A549 (cell line): Measurements from ENCODE around the gene TAOK3. TPM values are rescaled to one million over a fixed set of nuclear protein-coding genes. Genes with fewer than 3 reads are reported as not detected.
"Not testable (repeated sequence)": the region's sequence is repeated elsewhere in the genome, so short reads cannot be mapped to it uniquely, and the experiment has no call there.

Source experiments
- ATAC-seq, 2 experiments: fragments of 200-7000 bp in 1 of 2; fragments of >200 bp in 1 of 2; cut with Nextera tagmentation in 1 of 2; cut with Tn5 transposase in 1 of 2; 3 replicates each; pipeline versions ENCODE4 v1.8.0 to v1.9.1; 2018 to 2020; ENCODE audit warnings: mild to moderate bottlenecking in 1 of 2, moderate library complexity in 1 of 2
- CTCF ChIA-PET: fragments of 300-600 bp; sonication (Branson Sonifier 250); formaldehyde crosslinking; extraction: SDS; loops from one replicate; lab custom pipeline; 2021; ENCODE audit warnings: antibody characterized with exemption, inconsistent platforms; lab: Yijun Ruan, JAX
- POLR2A ChIA-PET: fragments of 350-600 bp; formaldehyde crosslinking; extraction: SDS; loops from one replicate; lab custom pipeline; 2021; ENCODE audit warnings: antibody characterized with exemption, inconsistent platforms; lab: Yijun Ruan, JAX
- DNase-seq, 2 experiments: peaks; one replicate each; pipeline versions ENCODE4 v3.0.0 to v3.0.0-alpha.2; 2011 to 2016; ENCODE audit warnings: low read depth in 1 of 2, low spot score in 1 of 2
- FAIRE-seq: peaks from 2 replicates; lab custom pipeline; 2011; peaks lifted over from hg19 to GRCh38; lab: Jason Lieb, UNC
- H3K27ac ChIP-seq, 2 experiments: fragments of >200 bp; sonication (Bioruptor Twin); formaldehyde crosslinking; 3 replicates each; pipeline ENCODE4 v1.5.1; 2016 to 2017
- H3K4me1 ChIP-seq: fragments of >200 bp; sonication (Bioruptor Twin); formaldehyde crosslinking; 3 replicates; pipeline ENCODE4 v1.6.1; 2016
- H3K4me2 ChIP-seq: fragments of >200 bp; sonication (Bioruptor Twin); formaldehyde crosslinking; 3 replicates; pipeline ENCODE4 v1.6.1; 2016
- H3K4me3 ChIP-seq: fragments of >200 bp; sonication (Bioruptor Twin); formaldehyde crosslinking; 3 replicates; pipeline ENCODE4 v1.5.1; 2016
- H3K9me3 ChIP-seq: fragments of >200 bp; sonication (Bioruptor Twin); formaldehyde crosslinking; 3 replicates; pipeline ENCODE4 v1.6.1; 2016
- ATOH8 ChIP-seq: fragments of 250-450 bp; sonication (Bioruptor Pico); IDR thresholded peaks from 2 replicates; pipeline ENCODE4 v1.5.0; 2020; ENCODE audit warnings: low read depth, mild to moderate bottlenecking, moderate library complexity
- BHLHE40 ChIP-seq: IDR thresholded peaks from 2 replicates; pipeline ENCODE4 v1.6.1; 2012; ENCODE audit warnings: low read depth, low read length, inconsistent platforms
- CBX2 ChIP-seq: fragments of 200-600 bp; sonication (generic); IDR thresholded peaks from 2 replicates; pipeline ENCODE4 v1.6.1; 2016; ENCODE audit warnings: low read depth, mild to moderate bottlenecking, borderline replicate concordance
- CEBPB ChIP-seq, 2 experiments: fragments of >200 bp in 1 of 2; sonication (Bioruptor Twin) in 1 of 2; formaldehyde crosslinking in 1 of 2; IDR thresholded peaks; 2 replicates each; pipeline ENCODE4 v1.6.1; 2012 to 2016
- CTCF ChIP-seq: fragments of >200 bp; sonication (Bioruptor Twin); formaldehyde crosslinking; IDR thresholded peaks from 3 replicates; pipeline ENCODE4 v1.5.1; 2016
- EHF ChIP-seq: fragments of 250-450 bp; sonication (Bioruptor Pico); IDR thresholded peaks from 2 replicates; pipeline ENCODE4 v1.5.0; 2020; ENCODE audit warnings: mild to moderate bottlenecking
- ESRRA ChIP-seq: fragments of 150-350 bp; IDR thresholded peaks from 2 replicates; pipeline ENCODE4 v1.6.1; 2014; ENCODE audit warnings: mild to moderate bottlenecking, low read length, borderline replicate concordance
- FOSB ChIP-seq: fragments of 250-450 bp; sonication (Bioruptor Pico); IDR thresholded peaks from 2 replicates; pipeline ENCODE4 v1.5.0; 2020; ENCODE audit warnings: mild to moderate bottlenecking, moderate library complexity
- HDAC2 ChIP-seq: fragments of 200-600 bp; sonication (generic); IDR thresholded peaks from 2 replicates; pipeline ENCODE4 v1.6.1; 2016
- HES2 ChIP-seq: fragments of >200 bp; sonication (Bioruptor Twin); formaldehyde crosslinking; IDR thresholded peaks from 2 replicates; pipeline ENCODE4 v1.6.1; 2016
- JUNB ChIP-seq: fragments of >200 bp; sonication (Bioruptor Twin); formaldehyde crosslinking; IDR thresholded peaks from 2 replicates; pipeline ENCODE4 v1.6.1; 2016
- KDM1A ChIP-seq: fragments of 200-600 bp; sonication (generic); IDR thresholded peaks from 2 replicates; pipeline ENCODE4 v1.6.1; 2016; ENCODE audit warnings: low read depth, mild to moderate bottlenecking
- KDM5A ChIP-seq: fragments of 200-600 bp; sonication (generic); IDR thresholded peaks from 2 replicates; pipeline ENCODE4 v1.6.1; 2016; ENCODE audit warnings: antibody characterized with exemption, mild to moderate bottlenecking
- MAFK ChIP-seq: fragments of 450-650 bp; IDR thresholded peaks from 2 replicates; pipeline ENCODE4 v1.6.1; 2014; ENCODE audit not compliant: partially characterized antibody
- MAZ ChIP-seq: fragments of 150-350 bp; IDR thresholded peaks from 2 replicates; pipeline ENCODE4 v1.6.1; 2014; ENCODE audit warnings: antibody characterized with exemption, low read depth, low read length, borderline replicate concordance
- PHF8 ChIP-seq: fragments of 200-600 bp; sonication (generic); IDR thresholded peaks from 2 replicates; pipeline ENCODE4 v1.6.1; 2016; ENCODE audit warnings: low read depth, mild to moderate bottlenecking, antibody characterized with exemption, moderate library complexity, borderline replicate concordance
- RAD21 ChIP-seq, 2 experiments: fragments of >200 bp in 1 of 2; sonication (Bioruptor Twin) in 1 of 2; formaldehyde crosslinking in 1 of 2; IDR thresholded peaks in 1 of 2; conservative IDR thresholded peaks in 1 of 2; 2 replicates in 1 of 2; 3 replicates in 1 of 2; pipeline ENCODE4 v1.6.1; 2012 to 2018; ENCODE audit warnings: inconsistent platforms in 1 of 2
- RARB ChIP-seq: fragments of 250-450 bp; sonication (Bioruptor Pico); IDR thresholded peaks from 2 replicates; pipeline ENCODE4 v1.8.0; 2021; ENCODE audit warnings: mild to moderate bottlenecking, moderate library complexity
- RFX5 ChIP-seq: fragments of 450-650 bp; IDR thresholded peaks from 2 replicates; pipeline ENCODE4 v1.7.1; 2014; ENCODE audit warnings: antibody characterized with exemption, mild to moderate bottlenecking, moderate library complexity
- ZNF302 ChIP-seq: fragments of 250-450 bp; sonication (Bioruptor Pico); IDR thresholded peaks from 2 replicates; pipeline ENCODE4 v1.9.0; 2021; ENCODE audit warnings: inconsistent platforms, mild to moderate bottlenecking, moderate library complexity
- WGBS: methylation state at CpG from one replicate; pipeline ENCODE4 v1.1.6; 2017; ENCODE audit errors: missing lambda C conversion rate; 5-methylcytosine and 5-hydroxymethylcytosine counted together
- polyA plus RNA-seq, 4 experiments: library from polyadenylated mRNA; depleted of rRNA in 3 of 4; stranded (reverse); fragments of >200 nt; fragmentation: RNase III in 1 of 4; extraction: RNeasy Plus Mini Kit Qiagen cat#74134 plus additional on column Dnase treatment in 1 of 4; gene quantifications; 2 replicates in 3 of 4; 3 replicates in 1 of 4; pipeline ENCODE4 v1.2.3, GENCODE V29; 2011 to 2017
- TF ChIP-seq, protein P1 (sequence below): fragments of 250-450 bp; sonication (Bioruptor Pico); IDR thresholded peaks from 2 replicates; pipeline ENCODE4 v1.5.0; 2021; ENCODE audit warnings: mild to moderate bottlenecking, moderate library complexity, borderline replicate concordance

TAOK3 gene
- polyA plus RNA-seq, 2 of the 4 experiments (the other 2 are of a cell fraction), result 13.1 to 27.6 TPM

- TF ChIP-seq CTCF (no peak), ZNF302 (CRISPR knock-in tag) (no peak), RFX5 (no peak)
These were observed 61.0 kb downstream of the TAOK3 start (continued) for GRCh38 chr12:118311666-118312065.

- FAIRE-seq, result no peak
- Histone ChIP-seq H3K27ac (no peak overlapping the region), H3K4me1 (peaks cover 18% of the 10 kb centered on the region; the same call in 2 of the 3 replicates), H3K4me2 (no peak overlapping the region), H3K9me3 (no peaks in the 10 kb centered on the region), H3K4me3 (no peak overlapping the region)
- ChIA-PET POLR2A (no interaction called here), CTCF (interaction anchor here (1.4 kb wide), 1 partner anchor 66 kb away, joined by 3 read pairs; no protein-coding TSS in a partner anchor)
- DNase-seq, result no peak
- no peak for ATAC-seq
- TF ChIP-seq MAFK, result peak; percentile 77
- no peak for TF ChIP-seq RARB
These were observed 62.4 kb downstream of the TAOK3 start for GRCh38 chr12:118310320-118310719.

- Histone ChIP-seq H3K4me2 (peak overlapping the region; percentile 55), H3K27ac (peak overlapping the region in 1 of 2 experiments; percentile 70; a peak in 1 of 6 replicates), H3K4me1 (peaks cover 18% of the 10 kb centered on the region; the same call in 2 of the 3 replicates)
- ChIA-PET CTCF (interaction anchor here (0.6 to 1.5 kb wide), 2 partner anchors 70 to 123 kb away, joined by 3 to 6 read pairs; no protein-coding TSS in a partner anchor), POLR2A (interaction anchor here (2.2 kb wide), 1 partner anchor 65 kb away, joined by 8 read pairs; the partner anchor contains the start of gene TAOK3)
- H3K9me3 ChIP-seq, H3K4me3 ChIP-seq, FAIRE-seq: not testable (repeated sequence)
- DNase-seq, result peak in 1 of 2 experiments; percentile 21
- 91% methylated on average over 4 of the region's 4 CpGs for WGBS
- ATAC-seq, result peak in 1 of 2 experiments; percentile 33; a peak in 1 of 6 replicates
These were observed 64.7 kb downstream of the TAOK3 start for GRCh38 chr12:118308006-118308405.

DNA sequence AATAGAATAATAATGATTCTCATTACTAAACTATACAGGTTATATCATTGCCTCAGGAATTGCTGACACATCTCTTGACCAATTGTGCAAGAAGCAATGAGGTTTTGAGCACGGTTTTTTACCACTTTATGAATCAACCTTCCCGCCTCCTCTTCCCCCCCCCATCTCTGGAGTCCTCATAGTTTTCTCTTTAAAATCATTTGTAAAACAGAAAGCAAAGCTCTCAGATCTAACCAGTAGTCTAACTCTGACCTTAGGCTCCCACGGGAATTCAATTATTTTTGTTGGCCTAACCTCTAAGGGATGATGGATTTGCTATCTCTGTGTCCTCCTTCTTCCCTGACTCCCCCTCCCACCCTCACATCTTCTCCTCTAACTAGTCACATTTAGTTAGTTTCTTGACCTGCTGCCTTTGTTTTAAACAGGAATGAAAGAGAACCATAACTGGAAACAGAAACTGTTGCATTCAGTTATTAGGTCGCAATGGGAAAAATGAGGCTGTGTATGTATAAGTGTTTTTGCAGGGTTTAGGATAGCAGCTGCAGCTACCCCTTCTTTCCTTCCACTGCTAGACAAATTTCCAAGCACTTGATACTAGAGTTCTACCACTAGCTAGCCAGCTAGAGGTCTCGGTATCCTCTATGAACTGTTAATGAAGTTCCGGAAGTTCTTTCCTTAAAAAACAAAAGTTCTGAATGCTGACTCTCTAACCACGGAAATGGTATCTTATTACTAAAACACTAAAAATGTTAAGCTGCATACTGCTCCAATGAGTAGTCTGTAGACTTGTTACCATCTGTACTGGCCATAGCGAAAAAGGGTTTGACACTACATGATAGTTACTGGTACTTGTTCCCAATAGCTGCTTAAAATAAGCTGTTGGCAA, 65.4 kb downstream of the TAOK3 start:
- Histone ChIP-seq H3K4me1 (peaks cover 16% of the 10 kb centered on the region; the same call in 2 of the 3 replicates), H3K27ac (peak overlapping the region; percentile 2 to 70; a peak in 4 of 6 replicates), H3K4me2 (peak overlapping the region; percentile 55), H3K9me3 (no peaks in the 10 kb centered on the region), H3K4me3 (no peak overlapping the region)
- ATAC-seq (peak; percentile 56 to 85; a peak in 5 of 6 replicates), DNase-seq (peak in 1 of 2 experiments; percentile 19), FAIRE-seq (no peak)
- TF ChIP-seq CBX2 (no peak), JUNB (no peak), ATOH8 (CRISPR knock-in tag) (no peak), KDM5A (no peak), BHLHE40 (no peak), EHF (CRISPR knock-in tag) (no peak), CEBPB (IDR thresholded peaks at IDR 0.05) (peak; percentile 25 to 63; a peak in 3 of 4 replicates), HDAC2 (no peak), PHF8 (no peak), FOSB (no peak), MAFK (peak; percentile 56), HES2 (no peak), KDM1A (no peak), ESRRA (no peak), MAZ (no peak), RAD21 (conservative IDR thresholded peaks at IDR 0.05 in 1 of 2, IDR thresholded peaks at IDR 0.05 in 1 of 2) (no peak)
- TF ChIP-seq, protein P1, sequence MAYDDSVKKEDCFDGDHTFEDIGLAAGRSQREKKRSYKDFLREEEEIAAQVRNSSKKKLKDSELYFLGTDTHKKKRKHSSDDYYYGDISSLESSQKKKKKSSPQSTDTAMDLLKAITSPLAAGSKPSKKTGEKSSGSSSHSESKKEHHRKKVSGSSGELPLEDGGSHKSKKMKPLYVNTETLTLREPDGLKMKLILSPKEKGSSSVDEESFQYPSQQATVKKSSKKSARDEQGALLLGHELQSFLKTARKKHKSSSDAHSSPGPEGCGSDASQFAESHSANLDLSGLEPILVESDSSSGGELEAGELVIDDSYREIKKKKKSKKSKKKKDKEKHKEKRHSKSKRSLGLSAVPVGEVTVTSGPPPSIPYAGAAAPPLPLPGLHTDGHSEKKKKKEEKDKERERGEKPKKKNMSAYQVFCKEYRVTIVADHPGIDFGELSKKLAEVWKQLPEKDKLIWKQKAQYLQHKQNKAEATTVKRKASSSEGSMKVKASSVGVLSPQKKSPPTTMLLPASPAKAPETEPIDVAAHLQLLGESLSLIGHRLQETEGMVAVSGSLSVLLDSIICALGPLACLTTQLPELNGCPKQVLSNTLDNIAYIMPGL (CRISPR knock-in tag), result no peak
- POLR2A ChIA-PET, result interaction anchor here (2.2 kb wide), 1 partner anchor 65 kb away, joined by 8 read pairs; the partner anchor contains the start of gene TAOK3
- CTCF ChIA-PET, result interaction anchor here (0.5 to 1.5 kb wide), 3 partner anchors 55 to 122 kb away, joined by 3 to 6 read pairs (median 3); no protein-coding TSS in a partner anchor
- 38% methylated on average over 8 of the region's 8 CpGs for WGBS
